Suprapubic skin (tissue), 3 donors: Measurements from ENCODE around the gene TRAF3.

Experiments
- CTCF ChIP-seq, 2 donors: fragments of 200-600 bp in 1 of 2; fragments of 450-650 bp in 1 of 2; sonication (generic) in 1 of 2; IDR thresholded peaks; one replicate each; pipeline ENCODE4 v1.5.1; 2016 to 2019; ENCODE audit warnings: antibody characterized with exemption in 2 of 2, mild to moderate bottlenecking in 1 of 2, moderate library complexity in 1 of 2
- POLR2AphosphoS5 ChIP-seq, 3 donors: sonication (generic); formaldehyde crosslinking; IDR thresholded peaks; one replicate each; pipeline ENCODE4 v1.6.1; 2017; ENCODE audit warnings: antibody characterized with exemption in 3 of 3

- no peak for TF ChIP-seq CTCF (IDR thresholded peaks at IDR 0.05)
- no peak for TF ChIP-seq POLR2AphosphoS5 (IDR thresholded peaks at IDR 0.05)
Observed at GRCh38 chr14:102775855-102776760, 1.1 kb upstream of the TRAF3 start.
